Heart left ventricle (tissue), 16 donors: Measurements from ENCODE around the gene EID3. TPM values are rescaled to one million over a fixed set of nuclear protein-coding genes. Genes with fewer than 3 reads are reported as not detected.

Experiments used
- ATAC-seq, 4 donors: fragments of 200-7000 bp; cut with Tn5 transposase; one replicate each; pipeline ENCODE4 v1.9.1; 2020 to 2022; ENCODE audit warnings: moderate library complexity in 4 of 4, mild to moderate bottlenecking in 3 of 4, moderate number of reproducible peaks in 1 of 4
- DNase-seq, 5 donors: peaks; one replicate each; pipeline ENCODE4 v3.0.0-alpha.2; 2020
- H3K27ac ChIP-seq, 12 donors: fragments of 200-600 bp; sonication (generic) in 4 of 12; one replicate each; pipeline versions ENCODE4 v1.5.0 to v1.8.0; 2016 to 2022; ENCODE audit warnings: mild to moderate bottlenecking in 2 of 12
- H3K27me3 ChIP-seq, 9 donors: fragments of 200-600 bp; sonication (generic) in 2 of 9; one replicate each; pipeline versions ENCODE4 v1.5.1 to v1.8.0; 2016 to 2022; ENCODE audit warnings: mild to moderate bottlenecking in 3 of 9
- H3K36me3 ChIP-seq, 9 donors: fragments of 200-600 bp; sonication (generic) in 2 of 9; one replicate each; pipeline versions ENCODE4 v1.5.0 to v1.8.0; 2018 to 2022; ENCODE audit warnings: mild to moderate bottlenecking in 2 of 9
- H3K4me1 ChIP-seq, 12 donors: fragments of 200-600 bp; sonication (generic) in 4 of 12; one replicate each; pipeline versions ENCODE4 v1.5.0 to v1.8.0; 2016 to 2022; ENCODE audit warnings: mild to moderate bottlenecking in 3 of 12
- H3K4me3 ChIP-seq, 12 donors: fragments of 200-600 bp; sonication (generic) in 4 of 12; one replicate each; pipeline versions ENCODE4 v1.5.0 to v1.8.0; 2017 to 2022; ENCODE audit warnings: mild to moderate bottlenecking in 9 of 12, moderate library complexity in 4 of 12
- H3K9me3 ChIP-seq, 12 donors: fragments of 200-600 bp; sonication (generic) in 4 of 12; one replicate each; pipeline versions ENCODE4 v1.5.0 to v1.8.0; 2016 to 2022; ENCODE audit warnings: mild to moderate bottlenecking in 1 of 12
- POLR2A ChIP-seq, 2 donors: fragments of 450-650 bp; IDR thresholded peaks; one replicate each; pipeline ENCODE4 v1.6.1; 2017; ENCODE audit warnings: antibody characterized with exemption in 2 of 2, mild to moderate bottlenecking in 2 of 2, moderate library complexity in 2 of 2
- WGBS, 4 donors: extraction: QIAGEN DNeasy Blood & Tissue Kit in 2 of 4; methylation state at CpG; one replicate each; pipeline versions ENCODE4 v1.1.5 to v1.1.7; 2013 to 2018; 5-methylcytosine and 5-hydroxymethylcytosine counted together
- intact Hi-C, 10 donors: fragments of 100-400 bp; cut with DNase I; formaldehyde crosslinking; loops; one replicate each; pipeline versions ENCODE4 v1.11.1 to v1.14.2; 2022
- polyA plus RNA-seq, 2 donors: library from polyadenylated mRNA; stranded (reverse); fragments of 200-250 nt; gene quantifications; one replicate each; pipeline ENCODE4 v1.2.3, GENCODE V29; 2013
- total RNA-seq, 9 donors: library from RNA; depleted of rRNA in 2 of 9; stranded (reverse); fragments of >200 nt in 2 of 9; fragmentation: NEBNext Ultra II Directional in 3 of 9; extraction: Animal tissue kit (Norgen Biotek cat#: 25700) in 3 of 9; gene quantifications; one replicate each; pipeline versions ENCODE4 v1.1.0 to v1.2.4, GENCODE V29; 2016 to 2023
- TF ChIP-seq, protein P1 (sequence below), 12 donors: fragments of 200-600 bp; sonication (generic) in 4 of 12; IDR thresholded peaks; one replicate each; pipeline versions ENCODE4 v1.5.0 to v1.8.0; 2018 to 2022; ENCODE audit warnings: antibody characterized with exemption in 12 of 12, mild to moderate bottlenecking in 5 of 12
- donor health status: ischemic (EF 13 %, LVEDD 7.1; RV severe dilation, severe dysfunction).
- donor health status: healthy with polysubstance abuse.
- donor health status: DM: no; HTN: yes; CAD: no.
- donor health status: DM: no; HTN: no; CAD: no.
- donor health status: ischemic (EF 25% LVEDD 6.9; RV normal size, moderate dysfunction).
- donor health status: ischemic (EF 25% LVEDD 5.7; RV mildly dilated, moderate dysfunction).
- donor health status: healthy.
- donor health status: DM: yes; HTN: yes; CAD: no.
- donor health status: ischemic (EF 35%, LVEDD 5.7; RV mildly dilated, moderate dysfunction).
- donor health status: nonischemic (EF 11% LVEDD 7.7; RV severe dilation, severe dysfunction).
- donor health status: DM: yes; HTN: yes; CAD: no.
- donor health status: PGD.
- donor health status: ischemic (EF 29% LVEDD 5.4; RV normal size, mild dysfunction).
- donor health status: nonischemic (EF 23%, LVEDD 6.1; RV moderate dilation, normal function).

Gene EID3
- total and polyA plus RNA-seq, 11 donors: 0.44 to 4.0 (median 1.3) TPM

DNA sequence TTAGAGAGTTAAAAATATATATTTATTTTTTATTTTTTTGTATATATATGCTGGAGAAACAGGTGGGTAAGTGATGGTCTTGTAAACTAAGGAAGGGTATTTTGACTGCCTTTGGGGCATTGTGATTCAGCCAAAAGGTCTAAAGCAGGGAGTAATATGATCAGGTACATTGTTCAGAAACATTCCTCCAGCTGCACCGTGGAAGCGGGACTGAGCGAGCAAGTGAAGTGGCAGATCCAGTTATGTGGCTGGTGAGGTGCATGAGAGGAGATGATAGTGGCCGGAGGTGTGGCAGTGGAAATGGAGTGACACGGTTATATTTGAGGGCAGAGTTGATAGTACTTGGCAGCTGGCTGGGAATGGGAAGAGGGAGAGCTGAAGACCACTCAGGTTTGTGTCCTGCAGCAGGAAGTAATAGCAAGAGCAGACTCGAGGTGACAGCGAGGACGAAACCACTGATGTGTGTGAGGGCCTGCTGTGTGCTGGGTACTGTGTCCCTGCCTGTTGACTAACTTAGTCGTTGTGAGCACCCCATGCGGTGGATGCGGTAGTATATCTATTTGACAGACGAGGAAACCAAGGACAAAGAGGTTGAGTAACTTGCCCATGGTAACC, 39.2 kb downstream of the EID3 start:
- ATAC-seq (no peak), DNase-seq (no peak)
- WGBS, 4 donors: 85 to 90% (median 86%) methylated on average over 12 of the region's 12 CpGs
- H3K36me3 ChIP-seq: peaks cover 0 to 96% (median 83%) of the 10 kb centered on the region in 9 donors
- no peak overlapping the region for H3K27ac ChIP-seq
- TF ChIP-seq POLR2A (IDR thresholded peaks at IDR 0.05): no peak
- TF ChIP-seq, protein P1, sequence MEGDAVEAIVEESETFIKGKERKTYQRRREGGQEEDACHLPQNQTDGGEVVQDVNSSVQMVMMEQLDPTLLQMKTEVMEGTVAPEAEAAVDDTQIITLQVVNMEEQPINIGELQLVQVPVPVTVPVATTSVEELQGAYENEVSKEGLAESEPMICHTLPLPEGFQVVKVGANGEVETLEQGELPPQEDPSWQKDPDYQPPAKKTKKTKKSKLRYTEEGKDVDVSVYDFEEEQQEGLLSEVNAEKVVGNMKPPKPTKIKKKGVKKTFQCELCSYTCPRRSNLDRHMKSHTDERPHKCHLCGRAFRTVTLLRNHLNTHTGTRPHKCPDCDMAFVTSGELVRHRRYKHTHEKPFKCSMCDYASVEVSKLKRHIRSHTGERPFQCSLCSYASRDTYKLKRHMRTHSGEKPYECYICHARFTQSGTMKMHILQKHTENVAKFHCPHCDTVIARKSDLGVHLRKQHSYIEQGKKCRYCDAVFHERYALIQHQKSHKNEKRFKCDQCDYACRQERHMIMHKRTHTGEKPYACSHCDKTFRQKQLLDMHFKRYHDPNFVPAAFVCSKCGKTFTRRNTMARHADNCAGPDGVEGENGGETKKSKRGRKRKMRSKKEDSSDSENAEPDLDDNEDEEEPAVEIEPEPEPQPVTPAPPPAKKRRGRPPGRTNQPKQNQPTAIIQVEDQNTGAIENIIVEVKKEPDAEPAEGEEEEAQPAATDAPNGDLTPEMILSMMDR (IDR thresholded peaks at IDR 0.05): no peak
- peaks cover 0 to 35% (median 8%) of the 10 kb centered on the region in 12 donors for H3K4me1 ChIP-seq
- intact Hi-C loops: loop anchor here in 1 of 10 donors (5.0 kb wide), 1 partner anchor 35 kb away; no protein-coding TSS in a partner anchor
- H3K4me3 ChIP-seq: no peak overlapping the region
- H3K27me3 ChIP-seq: no peaks in the 10 kb centered on the region
- no peaks in the 10 kb centered on the region for H3K9me3 ChIP-seq

DNA sequence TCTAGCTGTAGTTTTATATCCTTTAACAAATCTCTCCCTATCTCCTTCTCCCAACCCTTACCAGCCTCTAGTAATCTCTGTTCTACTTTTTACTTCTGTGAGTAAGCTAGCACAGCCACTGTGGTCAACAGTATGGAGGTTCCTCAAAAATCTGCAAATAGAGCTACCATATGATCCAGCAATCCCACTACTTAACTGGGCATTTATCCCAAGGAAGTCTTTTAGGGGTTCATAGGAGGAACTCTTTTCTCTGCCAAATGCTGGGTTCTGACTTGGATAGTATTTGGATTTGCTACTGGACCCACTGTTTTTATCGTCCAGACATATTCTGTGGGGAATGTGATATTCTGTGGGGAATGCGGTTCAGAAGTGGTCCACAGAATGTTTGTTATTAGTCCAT, 41.1 kb downstream of the EID3 start:
- Histone ChIP-seq H3K4me1 (peaks cover 0 to 32% (median 8%) of the 10 kb centered on the region in 12 donors), H3K27ac (no peak overlapping the region), H3K9me3 (no peaks in the 10 kb centered on the region), H3K4me3 (no peak overlapping the region), H3K27me3 (no peaks in the 10 kb centered on the region), H3K36me3 (peaks cover 0 to 96% (median 84%) of the 10 kb centered on the region in 9 donors)
- no peak for ATAC-seq
- intact Hi-C loops: loop anchor here in 1 of 10 donors (5.0 kb wide), 1 partner anchor 37 kb away; no protein-coding TSS in a partner anchor
- no peak for TF ChIP-seq POLR2A (IDR thresholded peaks at IDR 0.05)
- TF ChIP-seq, protein P1 (IDR thresholded peaks at IDR 0.05): no peak
- WGBS, 4 donors: 83 to 91% (median 88%) methylated on average over 2 of the region's 2 CpGs
- no peak for DNase-seq

DNA sequence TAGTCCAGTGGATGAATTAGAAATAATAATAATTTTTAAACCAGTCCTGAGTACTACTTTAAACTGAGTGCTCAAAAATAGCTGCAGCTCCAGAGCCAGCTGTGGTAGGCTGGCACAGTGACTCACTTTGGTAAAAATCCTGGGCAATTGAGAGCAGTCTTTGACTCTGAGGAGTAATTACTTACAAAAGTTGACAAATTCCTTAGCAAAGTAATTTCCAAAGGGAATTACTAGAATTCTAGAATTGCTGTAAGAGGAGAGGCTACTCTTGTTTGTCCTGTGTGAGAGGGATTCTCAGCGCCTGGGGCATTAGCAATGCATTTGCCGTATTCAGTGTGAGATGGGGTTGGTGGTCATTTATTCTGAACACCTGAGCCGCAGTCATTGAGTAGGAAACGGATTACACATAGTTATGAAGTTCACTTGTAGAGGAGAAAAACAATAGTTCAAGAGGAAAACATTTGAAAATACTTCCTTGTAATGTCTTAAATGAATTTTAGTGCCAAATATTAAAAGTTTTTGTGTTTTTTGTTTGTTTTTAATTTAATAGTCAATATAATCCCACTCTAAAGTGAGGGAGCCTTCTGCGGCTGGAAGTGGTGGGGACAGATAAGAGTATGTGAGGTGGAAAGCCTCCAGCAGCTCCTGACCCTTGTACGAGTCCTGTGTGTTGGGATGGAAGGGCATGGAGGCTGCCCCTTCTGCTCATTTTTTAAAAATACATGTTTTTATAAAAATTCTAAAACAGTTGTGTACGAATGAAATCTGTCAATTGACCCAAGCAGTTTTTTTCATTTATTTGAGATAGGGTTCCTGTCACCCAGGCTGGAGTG, 41.9 kb downstream of the EID3 start:
- no peak overlapping the region for H3K4me3 ChIP-seq
- TF ChIP-seq POLR2A (IDR thresholded peaks at IDR 0.05): no peak
- TF ChIP-seq, protein P1 (IDR thresholded peaks at IDR 0.05): no peak
- DNase-seq: no peak
- ATAC-seq: peak in 3 of 4 donors; percentile 48 to 51 (median 49)
- 78 to 85% (median 84%) methylated on average over 7 of the region's 7 CpGs for WGBS, 4 donors
- H3K9me3 ChIP-seq: no peaks in the 10 kb centered on the region
- H3K27ac ChIP-seq: no peak overlapping the region
- intact Hi-C loops: no loop called here
- no peaks in the 10 kb centered on the region for H3K27me3 ChIP-seq
- peaks cover 0 to 24% (median 7%) of the 10 kb centered on the region in 12 donors for H3K4me1 ChIP-seq
- H3K36me3 ChIP-seq: peaks cover 0 to 96% (median 84%) of the 10 kb centered on the region in 9 donors
